ENCODE data around the gene PRR30. TPM values are rescaled to one million over a fixed set of nuclear protein-coding genes. Genes with fewer than 3 reads are reported as not detected.
"Not testable (repeated sequence)": the region's sequence is repeated elsewhere in the genome, so short reads cannot be mapped to it uniquely, and the experiment has no call there.

The PRR30 gene
- total and polyA plus RNA-seq, 2 donors (not counting 3 experiments of a cell fraction or from before 2014, with no cell fraction given), result not detected

DNA sequence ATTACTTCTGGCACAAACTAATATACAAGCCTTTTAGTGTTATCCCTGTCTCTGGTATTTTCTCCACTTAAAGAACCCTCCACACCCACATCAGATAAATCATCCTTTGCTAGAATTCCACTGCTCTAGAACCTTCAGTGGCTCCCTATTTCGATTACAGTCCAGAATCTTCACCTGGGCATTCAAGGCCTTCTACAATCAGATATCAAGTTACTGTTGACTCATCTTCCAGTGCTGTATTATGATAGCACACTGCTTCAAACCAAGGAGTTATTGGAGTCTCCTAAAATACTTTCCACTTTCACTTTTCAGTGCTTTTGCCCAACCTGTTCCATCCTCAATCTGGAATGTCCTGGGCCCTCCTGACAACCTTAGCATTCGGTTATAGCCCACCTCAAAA lies 23.7 kb downstream of the PRR30 start:
- no TSS peak for BruUV-seq (replicated peaks)
- dilution Hi-C loops (cut with MboI; ENCODE audit: extremely low pct_ligation_motif_present, low sequenced_read_pairs) (no loop called here), intact Hi-C loops (cut with micrococcal nuclease) (no loop called here)
- Histone ChIP-seq H3K27me3 (ENCODE audit: control insufficient read depth in 2 of 2, insufficient read depth in 2 of 2, low read length in 2 of 2) (peaks cover 5 to 12% of the 10 kb centered on the region in 2 experiments), H3K9ac (replicated peaks; ENCODE audit: extremely low read depth, insufficient read depth, low read length) (no peak overlapping the region), H3K9me3 (replicated peaks; ENCODE audit: control insufficient read depth, insufficient read depth, low read length) (no peaks in the 10 kb centered on the region), H3K4me2 (ENCODE audit: insufficient read depth, low read length) (no peak overlapping the region), H3K79me2 (ENCODE audit: control insufficient read depth, insufficient read depth, low read length) (no peaks in the 10 kb centered on the region), H3K27ac (ENCODE audit: insufficient read depth, low read depth, low read length) (no peak overlapping the region), H3K9me1 (replicated peaks; ENCODE audit: control insufficient read depth, extremely low read depth, insufficient read depth, low read length) (no peaks in the 10 kb centered on the region), H3K36me3 (ENCODE audit: control insufficient read depth in 2 of 2, extremely low read depth in 1 of 2, insufficient read depth in 2 of 2, low read length in 2 of 2) (no peaks in the 10 kb centered on the region), H3K4me3 (replicated peaks in 1 of 3; ENCODE audit: insufficient read depth in 1 of 3, low read depth in 1 of 3, low read length in 3 of 3) (no peak overlapping the region), H4K20me1 (replicated peaks; ENCODE audit: control insufficient read depth, extremely low read depth, insufficient read depth, low read length) (no peaks in the 10 kb centered on the region), H3K4me1 (ENCODE audit: control insufficient read depth, extremely low read depth, insufficient read depth, low read length) (no peaks in the 10 kb centered on the region), H2AFZ (ENCODE audit: low read depth, low read length) (no peak overlapping the region)
- TF ChIP-seq, protein P1, sequence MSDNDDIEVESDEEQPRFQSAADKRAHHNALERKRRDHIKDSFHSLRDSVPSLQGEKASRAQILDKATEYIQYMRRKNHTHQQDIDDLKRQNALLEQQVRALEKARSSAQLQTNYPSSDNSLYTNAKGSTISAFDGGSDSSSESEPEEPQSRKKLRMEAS (IDR thresholded peaks at IDR 0.05; ENCODE audit: insufficient read depth, insufficient read length), result no peak
- TF ChIP-seq GATA2 (IDR thresholded peaks at IDR 0.05; ENCODE audit: insufficient read depth, insufficient read length, low read depth, low read length), result no peak
- TF ChIP-seq MYC (IDR thresholded peaks at IDR 0.05; ENCODE audit: low read depth, low read length), result no peak
- no peak for TF ChIP-seq EZH2 (IDR thresholded peaks at IDR 0.05; ENCODE audit: borderline replicate concordance, low read depth, low read length, severe bottlenecking)
- no peak for TF ChIP-seq JUN (IDR thresholded peaks at IDR 0.05; ENCODE audit: borderline replicate concordance, insufficient read depth, insufficient read length, low read depth)
- no peak for TF ChIP-seq POLR2AphosphoS5 (IDR thresholded peaks at IDR 0.05; ENCODE audit: insufficient read depth, low read depth, low read length)
- no peak for TF ChIP-seq FOS (IDR thresholded peaks at IDR 0.05; ENCODE audit: borderline replicate concordance, insufficient read depth, low read length)
- TF ChIP-seq CTCF (IDR thresholded peaks at IDR 0.05; ENCODE audit: extremely low read depth in 1 of 2, insufficient read depth in 1 of 2, low read depth in 1 of 2, low read length in 2 of 2), result no peak
- TF ChIP-seq POLR2A (IDR thresholded peaks at IDR 0.05; ENCODE audit: low read depth, low read length), result no peak
- POLR2A ChIA-PET, result no interaction called here
- FAIRE-seq (no peak), DNase-seq (ENCODE audit: low read depth, low spot score) (no peak)
- CTCF ChIA-PET, result interaction anchor here (0.6 to 1.5 kb wide), 2 partner anchors 8 to 77 kb away, joined by 3 to 9 read pairs; no protein-coding TSS in a partner anchor

DNA sequence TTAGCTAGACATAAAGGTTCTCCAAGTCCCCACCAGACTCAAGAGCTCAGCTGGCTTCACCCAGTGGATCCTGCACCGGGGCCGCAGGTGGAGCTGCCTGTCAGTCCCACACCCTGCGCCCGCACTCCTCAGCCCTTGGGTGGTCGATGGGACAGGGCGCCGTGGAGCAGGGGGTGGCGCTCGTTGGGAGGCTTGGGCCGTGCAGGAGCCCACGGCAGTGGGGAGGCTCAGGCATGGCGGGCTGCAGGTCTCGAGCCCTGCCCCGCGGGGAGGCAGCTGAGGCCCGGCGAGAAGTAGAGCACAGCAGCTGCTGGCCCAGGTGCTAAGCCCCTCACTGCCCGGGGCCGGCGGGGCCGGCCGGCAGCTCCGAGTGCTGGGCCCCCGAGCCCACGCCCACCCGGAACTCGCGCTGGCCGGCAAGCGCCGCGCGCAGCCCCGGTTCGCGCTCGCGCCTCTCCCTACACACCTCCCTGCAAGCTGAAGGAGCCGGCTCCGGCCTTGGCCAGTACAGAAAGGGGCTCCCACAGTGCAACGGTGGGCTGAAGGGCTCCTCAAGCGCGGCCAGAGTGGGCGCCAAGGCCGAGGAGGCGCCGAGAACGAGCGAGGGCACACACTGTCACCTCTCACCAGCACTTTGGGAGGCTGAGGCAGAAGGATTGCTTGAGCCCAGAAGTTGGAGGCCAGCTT lies 27.7 kb downstream of the PRR30 start:
- H2AFZ ChIP-seq (ENCODE audit: low read depth, low read length); H3K27ac ChIP-seq (ENCODE audit: insufficient read depth, low read depth, low read length); H3K4me3 ChIP-seq (replicated peaks in 1 of 3; ENCODE audit: insufficient read depth in 1 of 3, low read depth in 1 of 3, low read length in 3 of 3); H4K20me1 ChIP-seq (replicated peaks; ENCODE audit: control insufficient read depth, extremely low read depth, insufficient read depth, low read length); H3K27me3 ChIP-seq (ENCODE audit: control insufficient read depth in 2 of 2, insufficient read depth in 2 of 2, low read length in 2 of 2); H3K9ac ChIP-seq (replicated peaks; ENCODE audit: extremely low read depth, insufficient read depth, low read length); dilution Hi-C loops (cut with MboI; ENCODE audit: extremely low pct_ligation_motif_present, low sequenced_read_pairs); H3K79me2 ChIP-seq (ENCODE audit: control insufficient read depth, insufficient read depth, low read length); intact Hi-C loops (cut with micrococcal nuclease); FAIRE-seq; H3K4me1 ChIP-seq (ENCODE audit: control insufficient read depth, extremely low read depth, insufficient read depth, low read length); H3K4me2 ChIP-seq (ENCODE audit: insufficient read depth, low read length); H3K36me3 ChIP-seq (ENCODE audit: control insufficient read depth in 2 of 2, extremely low read depth in 1 of 2, insufficient read depth in 2 of 2, low read length in 2 of 2); DNase-seq (ENCODE audit: low read depth, low spot score); BruUV-seq (replicated peaks); POLR2A ChIA-PET; H3K9me1 ChIP-seq (replicated peaks; ENCODE audit: control insufficient read depth, extremely low read depth, insufficient read depth, low read length); H3K9me3 ChIP-seq (replicated peaks; ENCODE audit: control insufficient read depth, insufficient read depth, low read length): not testable (repeated sequence)
- CTCF ChIA-PET, result interaction anchor here (1.1 kb wide), 1 partner anchor 22 kb away, joined by 3 read pairs; no protein-coding TSS in a partner anchor

Data from endothelial cell of umbilical vein (primary cell).